Uterus (tissue), 2 donors: Measurements from ENCODE around the gene AP2M1.

Experiments used
- POLR2A ChIP-seq, 2 donors: fragments of 450-650 bp; IDR thresholded peaks; one replicate each; pipeline ENCODE4 v1.6.1; 2016; ENCODE audit warnings: antibody characterized with exemption in 2 of 2, mild to moderate bottlenecking in 1 of 2, moderate library complexity in 1 of 2
- TF ChIP-seq, protein P1 (sequence below), 4 experiments: fragments of 200-600 bp in 2 of 4; fragments of 450-650 bp in 2 of 4; sonication (generic) in 2 of 4; IDR thresholded peaks; one replicate each; pipeline ENCODE4 v1.5.1; 2016 to 2019; ENCODE audit warnings: antibody characterized with exemption in 4 of 4, mild to moderate bottlenecking in 2 of 4, moderate library complexity in 1 of 4

DNA sequence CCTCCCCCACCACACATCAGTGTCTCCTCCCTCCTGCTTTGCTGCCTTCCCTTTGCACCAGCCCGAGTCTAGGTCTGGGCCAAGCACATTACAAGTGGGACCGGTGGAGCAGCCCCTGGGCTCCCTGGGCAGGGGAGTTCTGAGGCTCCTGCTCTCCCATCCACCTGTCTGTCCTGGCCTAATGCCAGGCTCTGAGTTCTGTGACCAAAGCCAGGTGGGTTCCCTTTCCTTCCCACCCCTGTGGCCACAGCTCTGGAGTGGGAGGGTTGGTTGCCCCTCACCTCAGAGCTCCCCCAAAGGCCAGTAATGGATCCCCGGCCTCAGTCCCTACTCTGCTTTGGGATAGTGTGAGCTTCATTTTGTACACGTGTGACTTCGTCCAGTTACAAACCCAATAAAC is 9.0 kb downstream of the AP2M1 start:
- TF ChIP-seq, protein P1, sequence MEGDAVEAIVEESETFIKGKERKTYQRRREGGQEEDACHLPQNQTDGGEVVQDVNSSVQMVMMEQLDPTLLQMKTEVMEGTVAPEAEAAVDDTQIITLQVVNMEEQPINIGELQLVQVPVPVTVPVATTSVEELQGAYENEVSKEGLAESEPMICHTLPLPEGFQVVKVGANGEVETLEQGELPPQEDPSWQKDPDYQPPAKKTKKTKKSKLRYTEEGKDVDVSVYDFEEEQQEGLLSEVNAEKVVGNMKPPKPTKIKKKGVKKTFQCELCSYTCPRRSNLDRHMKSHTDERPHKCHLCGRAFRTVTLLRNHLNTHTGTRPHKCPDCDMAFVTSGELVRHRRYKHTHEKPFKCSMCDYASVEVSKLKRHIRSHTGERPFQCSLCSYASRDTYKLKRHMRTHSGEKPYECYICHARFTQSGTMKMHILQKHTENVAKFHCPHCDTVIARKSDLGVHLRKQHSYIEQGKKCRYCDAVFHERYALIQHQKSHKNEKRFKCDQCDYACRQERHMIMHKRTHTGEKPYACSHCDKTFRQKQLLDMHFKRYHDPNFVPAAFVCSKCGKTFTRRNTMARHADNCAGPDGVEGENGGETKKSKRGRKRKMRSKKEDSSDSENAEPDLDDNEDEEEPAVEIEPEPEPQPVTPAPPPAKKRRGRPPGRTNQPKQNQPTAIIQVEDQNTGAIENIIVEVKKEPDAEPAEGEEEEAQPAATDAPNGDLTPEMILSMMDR (IDR thresholded peaks at IDR 0.05), result no peak
- TF ChIP-seq POLR2A (IDR thresholded peaks at IDR 0.05), result no peak
